Naive thymus-derived CD4-positive, alpha-beta T cell (primary cell): ENCODE measurements around the gene EPB41L1. TPM values are rescaled to one million over a fixed set of nuclear protein-coding genes. Genes with fewer than 3 reads are reported as not detected.

Source experiments
- ATAC-seq: fragments of 150-1000 bp; cut with Tn5 transposase; 2 replicates; pipeline ENCODE4 v1.10.0; 2021; ENCODE audit warnings: mild to moderate bottlenecking, moderate library complexity
- CTCF ChIA-PET: fragments of 350-600 bp; sonication (Branson Sonifier 250); formaldehyde crosslinking; loops from one replicate; lab custom pipeline; 2021; ENCODE audit warnings: antibody characterized with exemption; lab: Charles Lee
- POLR2A ChIA-PET: fragments of 350-600 bp; sonication (Branson Sonifier 250); formaldehyde crosslinking; loops from one replicate; lab custom pipeline; 2021; ENCODE audit warnings: antibody characterized with exemption, inconsistent platforms; lab: Charles Lee
- DNase-seq, 9 donors: peaks; one replicate each; pipeline versions ENCODE4 v3.0.0 to v3.0.0-alpha.2; 2020 to 2022; ENCODE audit warnings: mixed read lengths in 1 of 9
- H3K27ac ChIP-seq: one replicate; pipeline ENCODE4 v1.7.0; 2013; ENCODE audit warnings: mild to moderate bottlenecking, low read depth, low read length, moderate library complexity
- H3K27me3 ChIP-seq, 2 donors: one replicate each; pipeline ENCODE4 v1.7.0; 2013; ENCODE audit warnings: low read length in 2 of 2, mild to moderate bottlenecking in 2 of 2, moderate library complexity in 2 of 2; ENCODE audit not compliant: control insufficient read depth in 2 of 2, insufficient read depth in 2 of 2
- H3K36me3 ChIP-seq, 3 experiments: 1 replicate in 2 of 3; 2 replicates in 1 of 3; pipeline ENCODE4 v1.7.0; 2013; ENCODE audit warnings: low read length in 3 of 3, mild to moderate bottlenecking in 3 of 3, moderate library complexity in 1 of 3; ENCODE audit not compliant: insufficient read depth in 3 of 3, control insufficient read depth in 2 of 3
- H3K4me1 ChIP-seq, 2 donors: one replicate each; pipeline ENCODE4 v1.7.0; 2013; ENCODE audit warnings: low read length in 2 of 2, mild to moderate bottlenecking in 2 of 2, moderate library complexity in 1 of 2; ENCODE audit not compliant: control insufficient read depth in 2 of 2, insufficient read depth in 2 of 2
- H3K4me3 ChIP-seq: 2 replicates; pipeline ENCODE4 v1.7.0; 2013; ENCODE audit warnings: mild to moderate bottlenecking, low read length
- H3K9me3 ChIP-seq, 3 experiments: 1 replicate in 2 of 3; 2 replicates in 1 of 3; pipeline ENCODE4 v1.7.0; 2013; ENCODE audit warnings: low read length in 3 of 3; ENCODE audit not compliant: control insufficient read depth in 2 of 3
- H3K27ac Mint-ChIP-seq, 9 donors: one replicate each; pipeline ENCODE4 v1.8.0; 2020 to 2022; ENCODE audit warnings: mixed read lengths in 9 of 9, mild to moderate bottlenecking in 8 of 9, moderate library complexity in 5 of 9, inconsistent platforms in 2 of 9
- H3K27me3 Mint-ChIP-seq, 5 donors: one replicate each; pipeline ENCODE4 v1.8.0; 2021 to 2022; ENCODE audit warnings: mixed read lengths in 5 of 5, mild to moderate bottlenecking in 1 of 5
- H3K36me3 Mint-ChIP-seq, 5 donors: one replicate each; pipeline ENCODE4 v1.8.0; 2020 to 2022; ENCODE audit warnings: mixed read lengths in 5 of 5, mild to moderate bottlenecking in 3 of 5, inconsistent platforms in 1 of 5
- H3K4me1 Mint-ChIP-seq, 7 donors: one replicate each; pipeline ENCODE4 v1.8.0; 2020 to 2022; ENCODE audit warnings: mixed read lengths in 7 of 7, mild to moderate bottlenecking in 3 of 7, inconsistent platforms in 1 of 7
- H3K4me3 Mint-ChIP-seq, 10 donors: one replicate each; pipeline ENCODE4 v1.8.0; 2020 to 2022; ENCODE audit warnings: mild to moderate bottlenecking in 10 of 10, mixed read lengths in 10 of 10, moderate library complexity in 6 of 10, inconsistent platforms in 2 of 10
- H3K9me3 Mint-ChIP-seq, 11 donors: one replicate each; pipeline ENCODE4 v1.8.0; 2020 to 2022; ENCODE audit warnings: mixed read lengths in 11 of 11, mild to moderate bottlenecking in 4 of 11, inconsistent platforms in 1 of 11, moderate library complexity in 1 of 11
- intact Hi-C, 2 donors: fragments of 100-400 bp; cut with micrococcal nuclease; formaldehyde crosslinking; loops; one replicate each; pipeline ENCODE4 v1.15.1; 2023
- polyA plus RNA-seq, 2 donors: library from polyadenylated mRNA; unstranded; fragments of 300-500 nt; fragmentation: Illumina TruSeq; gene quantifications; one replicate each; pipeline ENCODE4 v1.2.3, GENCODE V29; 2021
- total RNA-seq, 6 experiments: library from RNA in 5 of 6; stranded (reverse) in 5 of 6; gene quantifications; 1 replicate in 5 of 6; 2 replicates in 1 of 6; pipeline ENCODE4 v1.2.3 and lab custom pipeline; 2021 to 2026

EPB41L1 gene
- total and polyA plus RNA-seq, 7 experiments from 2014 or later: 0.05 to 0.81 (median 0.66) TPM; not detected in 2

DNA sequence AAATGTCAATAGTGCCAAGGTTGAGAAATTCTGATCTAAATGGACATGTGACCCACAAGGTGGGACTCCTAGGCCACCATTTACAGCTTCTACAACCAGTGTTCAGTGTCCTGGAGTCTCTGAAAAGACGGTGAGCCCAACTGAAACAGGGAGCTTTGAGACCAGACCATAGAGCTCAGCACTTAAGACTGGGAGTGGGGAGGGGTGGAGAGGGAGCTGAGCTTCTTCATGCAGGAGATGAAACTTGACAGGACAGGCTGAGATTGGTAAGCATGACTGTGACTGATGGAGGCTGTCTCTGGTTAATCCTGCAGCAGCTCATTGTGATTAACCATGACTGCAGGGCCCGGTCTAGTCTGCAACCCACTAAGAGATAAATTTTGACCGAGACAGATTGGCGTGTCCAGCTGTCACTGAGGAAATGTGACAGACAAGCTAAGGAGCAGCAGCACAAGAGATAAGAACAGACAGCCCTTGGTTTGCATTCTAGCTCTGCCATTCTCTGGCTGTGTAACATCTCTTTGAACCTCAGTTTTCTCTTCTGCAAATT, 80.3 kb downstream of the EPB41L1 start:
- peak overlapping the region in 4 of 10 donors; percentile 19 to 73 (median 42) for H3K4me3 Mint-ChIP-seq
- ATAC-seq (no peak), DNase-seq (no peak)
- peaks cover 0 to 6% (median 5%) of the 10 kb centered on the region in 5 donors for H3K36me3 Mint-ChIP-seq
- intact Hi-C loops: no loop called here
- Histone ChIP-seq H3K9me3 (no peaks in the 10 kb centered on the region), H3K27me3 (no peaks in the 10 kb centered on the region), H3K4me3 (no peak overlapping the region), H3K36me3 (peaks cover 0 to 6% (median 0%) of the 10 kb centered on the region in 3 experiments), H3K4me1 (peaks cover 4 to 26% of the 10 kb centered on the region in 2 donors), H3K27ac (no peak overlapping the region)
- H3K9me3 Mint-ChIP-seq: no peaks in the 10 kb centered on the region
- CTCF ChIA-PET: interaction anchor here (0.7 kb wide), 1 partner anchor 944 kb away, joined by 3 read pairs; the partner anchor contains the start of gene RPN2
- H3K27ac Mint-ChIP-seq: peak overlapping the region in 2 of 9 donors; percentile 14 to 38
- peaks cover 31 to 54% (median 42%) of the 10 kb centered on the region in 7 donors for H3K4me1 Mint-ChIP-seq
- POLR2A ChIA-PET: interaction anchor here (0.6 to 1.2 kb wide), 2 partner anchors 15 to 822 kb away, joined by 3 read pairs; no protein-coding TSS in a partner anchor
- H3K27me3 Mint-ChIP-seq: peaks cover 0 to 13% (median 0%) of the 10 kb centered on the region in 5 donors

DNA sequence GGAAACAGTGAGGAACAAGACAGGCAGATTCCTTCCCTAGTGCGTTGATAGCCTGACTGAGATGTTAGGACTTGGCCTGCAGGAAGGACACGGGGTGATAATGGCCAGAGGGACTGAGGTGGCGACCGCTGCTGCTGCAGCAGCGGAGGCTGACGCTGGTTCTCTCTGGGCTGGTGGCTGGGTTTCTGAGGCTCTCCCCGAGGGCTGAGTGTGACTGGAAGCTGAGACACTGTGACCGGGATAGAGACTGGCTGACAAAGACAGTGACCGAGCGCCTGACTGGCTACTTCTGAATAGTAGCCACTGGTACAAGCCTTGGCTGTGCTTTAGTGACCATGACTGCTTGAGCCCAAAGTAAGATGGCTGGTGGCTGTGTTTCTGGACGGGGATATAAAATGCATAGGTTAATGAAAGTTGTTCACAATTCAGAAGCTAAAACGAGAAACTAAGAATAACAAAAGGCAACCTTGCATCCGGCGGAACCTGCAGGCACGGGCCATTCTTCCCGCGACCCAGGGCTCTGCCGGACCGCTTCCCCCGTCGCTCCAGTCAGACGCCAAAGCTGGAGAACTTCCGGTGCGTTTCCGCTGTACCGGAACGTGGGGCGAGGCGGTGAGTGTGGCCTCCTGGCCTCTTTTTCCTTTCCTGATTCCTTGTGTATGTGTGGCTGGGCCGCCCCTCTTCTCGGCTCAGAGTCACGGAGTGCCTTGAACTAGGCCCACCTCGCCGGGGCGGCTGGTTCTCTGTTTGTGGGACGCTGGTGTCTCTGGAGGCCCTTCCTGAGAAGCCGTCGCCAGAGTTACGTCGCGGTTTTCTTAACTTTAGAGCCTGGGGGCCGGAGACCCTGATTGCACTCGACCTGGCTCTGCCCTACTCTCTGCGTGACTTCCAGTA, 81.6 kb downstream of the EPB41L1 start, which contains the start of gene AAR2:
TSS of gene AAR2 (plus strand) at position 587 of the 894 bp plus-strand sequence. CDS start 3,391 bp downstream, outside the sequence.
- peaks cover 26 to 55% (median 37%) of the 10 kb centered on the region in 7 donors for H3K4me1 Mint-ChIP-seq
- Histone ChIP-seq H3K9me3 (no peaks in the 10 kb centered on the region), H3K4me3 (peak within 1 kb of the TSS; percentile 77), H3K36me3 (peaks cover 0 to 18% (median 0%) of the 10 kb centered on the region in 3 experiments), H3K4me1 (peaks cover 4 to 22% of the 10 kb centered on the region in 2 donors), H3K27me3 (no peaks in the 10 kb centered on the region), H3K27ac (peak within 1 kb of the TSS; percentile 80)
- intact Hi-C loops: loop anchor here (1.0 to 2.0 kb wide), 3 partner anchors 34 to 336 kb away; no protein-coding TSS in a partner anchor
- H3K27ac Mint-ChIP-seq: peak within 1 kb of the TSS; percentile 91 to 98 (median 94)
- POLR2A ChIA-PET: interaction anchor here (0.6 to 1.0 kb wide), 5 partner anchors 311 to 825 kb away, joined by 3 to 7 read pairs (median 4); partner anchors contain the start of gene UQCC1
- CTCF ChIA-PET: interaction anchor here (0.7 to 0.9 kb wide), 3 partner anchors 282 to 824 kb away, joined by 3 read pairs; partner anchors contain the start of gene SCAND1
- peak; percentile 63 to 80 (median 77) for DNase-seq
- H3K9me3 Mint-ChIP-seq: no peaks in the 10 kb centered on the region
- peak; percentile 96 for ATAC-seq
- H3K36me3 Mint-ChIP-seq: peaks cover 0 to 8% (median 5%) of the 10 kb centered on the region in 5 donors
- peaks cover 0 to 6% (median 0%) of the 10 kb centered on the region in 5 donors for H3K27me3 Mint-ChIP-seq
- peak within 1 kb of the TSS; percentile 86 to 98 (median 94) for H3K4me3 Mint-ChIP-seq

DNA sequence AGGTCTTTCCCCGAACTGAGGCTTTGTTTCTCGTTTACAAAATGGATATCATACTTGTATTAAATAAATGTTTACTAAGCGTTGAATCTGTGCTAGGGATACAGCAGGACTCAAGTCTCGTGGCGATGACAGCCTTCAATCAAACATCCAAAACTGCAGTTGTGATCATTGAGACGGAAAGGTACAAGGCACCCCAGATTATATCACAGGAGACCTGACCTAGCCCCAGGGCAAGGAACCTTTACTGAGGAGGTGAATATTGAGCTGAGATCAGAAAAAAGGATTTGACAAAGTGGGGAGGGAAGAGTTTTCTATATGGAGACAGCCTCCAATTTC, 82.2 kb downstream of the EPB41L1 start:
- Histone ChIP-seq H3K9me3 (no peaks in the 10 kb centered on the region), H3K36me3 (peaks cover 0 to 24% (median 0%) of the 10 kb centered on the region in 3 experiments), H3K4me3 (peak overlapping the region; percentile 77), H3K27me3 (no peaks in the 10 kb centered on the region), H3K4me1 (peaks cover 4 to 22% of the 10 kb centered on the region in 2 donors), H3K27ac (peak overlapping the region; percentile 80)
- ChIA-PET POLR2A (interaction anchor here (0.6 to 1.0 kb wide), 5 partner anchors 312 to 825 kb away, joined by 3 to 7 read pairs (median 4); partner anchors contain the start of gene UQCC1), CTCF (interaction anchor here (0.7 to 0.9 kb wide), 3 partner anchors 282 to 824 kb away, joined by 3 read pairs; partner anchors contain the start of gene SCAND1)
- peaks cover 0 to 8% (median 5%) of the 10 kb centered on the region in 5 donors for H3K36me3 Mint-ChIP-seq
- intact Hi-C loops: loop anchor here (1.0 to 2.0 kb wide), 3 partner anchors 34 to 336 kb away; no protein-coding TSS in a partner anchor
- H3K4me3 Mint-ChIP-seq: peak overlapping the region; percentile 86 to 98 (median 94)
- ATAC-seq: peak; percentile 11
- peak overlapping the region; percentile 91 to 98 (median 94) for H3K27ac Mint-ChIP-seq
- no peaks in the 10 kb centered on the region for H3K9me3 Mint-ChIP-seq
- H3K27me3 Mint-ChIP-seq: peaks cover 0 to 6% (median 0%) of the 10 kb centered on the region in 5 donors
- no peak for DNase-seq
- peaks cover 26 to 61% (median 40%) of the 10 kb centered on the region in 7 donors for H3K4me1 Mint-ChIP-seq

DNA sequence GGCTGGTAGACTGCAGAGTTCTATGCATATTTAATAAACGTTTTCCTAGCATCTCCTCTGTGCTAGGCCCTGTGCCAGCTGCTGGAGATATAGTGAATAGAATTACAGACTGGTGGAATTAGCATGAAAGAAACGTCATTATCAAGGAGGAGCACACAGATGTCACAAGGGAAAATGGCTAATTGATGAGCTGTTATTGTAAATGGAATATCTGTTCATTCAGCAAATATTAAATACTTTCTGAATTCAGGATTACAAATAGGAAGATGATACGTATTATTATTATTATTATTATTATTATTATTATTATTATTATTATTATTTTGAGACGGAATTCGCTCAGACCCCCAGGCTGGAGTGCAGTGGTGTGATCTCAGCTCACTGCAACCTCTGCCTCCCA, 82.9 kb downstream of the EPB41L1 start:
- no peak for ATAC-seq
- POLR2A ChIA-PET: interaction anchor here (0.9 to 1.0 kb wide), 3 partner anchors 284 to 370 kb away, joined by 3 to 4 read pairs (median 3); no protein-coding TSS in a partner anchor
- H3K4me3 Mint-ChIP-seq: peak overlapping the region; percentile 86 to 98 (median 94)
- peak overlapping the region; percentile 77 for H3K4me3 ChIP-seq
- H3K4me1 ChIP-seq: peaks cover 4 to 22% of the 10 kb centered on the region in 2 donors
- peaks cover 0 to 8% (median 5%) of the 10 kb centered on the region in 5 donors for H3K36me3 Mint-ChIP-seq
- H3K4me1 Mint-ChIP-seq: peaks cover 26 to 61% (median 40%) of the 10 kb centered on the region in 7 donors
- H3K9me3 ChIP-seq: no peaks in the 10 kb centered on the region
- intact Hi-C loops: loop anchor here in 1 of 2 donors (2.0 kb wide), 1 partner anchor 187 kb away; no protein-coding TSS in a partner anchor
- peaks cover 0 to 3% (median 0%) of the 10 kb centered on the region in 5 donors for H3K27me3 Mint-ChIP-seq
- H3K9me3 Mint-ChIP-seq: no peaks in the 10 kb centered on the region
- H3K36me3 ChIP-seq: peaks cover 0 to 24% (median 0%) of the 10 kb centered on the region in 3 experiments
- H3K27ac Mint-ChIP-seq: peak overlapping the region; percentile 0 to 98 (median 94)
- CTCF ChIA-PET: interaction anchor here (0.6 kb wide), 2 partner anchors 22 to 497 kb away, joined by 3 read pairs; no protein-coding TSS in a partner anchor
- peak overlapping the region; percentile 80 for H3K27ac ChIP-seq
- DNase-seq: no peak
- no peaks in the 10 kb centered on the region for H3K27me3 ChIP-seq

DNA sequence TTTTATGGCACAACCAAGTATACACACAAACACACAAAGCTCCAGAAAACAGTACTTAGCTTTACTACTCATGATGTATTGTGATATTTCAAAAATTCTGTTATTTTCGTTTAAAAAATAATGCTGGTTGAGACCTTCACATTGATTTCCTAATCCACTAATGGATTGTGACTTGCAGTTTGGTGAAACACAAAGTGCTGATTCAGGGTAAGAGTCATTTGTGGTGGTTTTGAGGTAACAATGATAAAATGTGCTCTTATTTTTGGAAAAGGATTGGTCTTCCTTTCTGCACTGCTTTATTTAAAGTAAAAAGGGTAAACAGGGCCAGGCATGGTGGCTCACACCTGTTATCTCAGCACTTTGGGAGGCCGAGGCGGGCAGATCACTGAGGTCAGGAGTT, 83.6 kb downstream of the EPB41L1 start:
- no peaks in the 10 kb centered on the region for H3K27me3 ChIP-seq
- Mint-ChIP-seq H3K4me1 (peaks cover 26 to 61% (median 40%) of the 10 kb centered on the region in 7 donors), H3K36me3 (peaks cover 0 to 8% (median 5%) of the 10 kb centered on the region in 5 donors), H3K27me3 (no peaks in the 10 kb centered on the region), H3K27ac (peak overlapping the region in 1 of 9 donors; percentile 66), H3K9me3 (no peaks in the 10 kb centered on the region), H3K4me3 (peak overlapping the region; percentile 49 to 92 (median 68))
- peaks cover 4 to 22% of the 10 kb centered on the region in 2 donors for H3K4me1 ChIP-seq
- ChIA-PET POLR2A (interaction anchor here (0.6 to 1.0 kb wide), 2 partner anchors 284 to 492 kb away, joined by 3 to 4 read pairs; no protein-coding TSS in a partner anchor), CTCF (interaction anchor here (0.6 kb wide), 1 partner anchor 496 kb away, joined by 3 read pairs; no protein-coding TSS in a partner anchor)
- intact Hi-C loops: no loop called here
- no peak for ATAC-seq
- H3K4me3 ChIP-seq: no peak overlapping the region
- H3K27ac ChIP-seq: no peak overlapping the region
- H3K36me3 ChIP-seq: peaks cover 0 to 28% (median 0%) of the 10 kb centered on the region in 3 experiments
- DNase-seq: no peak
- H3K9me3 ChIP-seq: no peaks in the 10 kb centered on the region
